WTC11 (cell line): Measurements from ENCODE around the gene MXRA8. TPM values are rescaled to one million over a fixed set of nuclear protein-coding genes. Genes with fewer than 3 reads are reported as not detected.

Experiments used
- ATAC-seq: fragments of 200-7000 bp; cut with Tn5 transposase; 2 replicates; pipeline ENCODE4 v1.10.0; 2021; ENCODE audit warnings: mild to moderate bottlenecking, moderate library complexity
- CTCF ChIA-PET: fragments of 300-600 bp; sonication (Branson Sonifier 250); formaldehyde crosslinking; loops from one replicate; lab custom pipeline; 2021; ENCODE audit warnings: antibody characterized with exemption; lab: Charles Lee
- POLR2A ChIA-PET: fragments of 350-600 bp; sonication (Branson Sonifier 250); formaldehyde crosslinking; loops from one replicate; lab custom pipeline; 2021; ENCODE audit warnings: antibody characterized with exemption; lab: Charles Lee
- DNase-seq: peaks from one replicate; pipeline ENCODE4 v3.0.0; 2021; ENCODE audit warnings: low spot score
- H3K27ac Mint-ChIP-seq: 2 replicates; pipeline ENCODE4 v1.8.0; 2021; ENCODE audit warnings: mixed read lengths
- H3K27me3 Mint-ChIP-seq: 2 replicates; pipeline ENCODE4 v1.8.0; 2021; ENCODE audit warnings: low read depth, mild to moderate bottlenecking, moderate library complexity, mixed read lengths
- H3K36me3 Mint-ChIP-seq: 2 replicates; pipeline ENCODE4 v1.8.0; 2021; ENCODE audit warnings: mixed read lengths
- H3K4me1 Mint-ChIP-seq: 2 replicates; pipeline ENCODE4 v1.8.0; 2022; ENCODE audit warnings: mixed read lengths
- H3K4me3 Mint-ChIP-seq: 2 replicates; pipeline ENCODE4 v1.8.0; 2021; ENCODE audit warnings: mild to moderate bottlenecking, moderate library complexity, mixed read lengths
- H3K9me3 Mint-ChIP-seq: 2 replicates; pipeline ENCODE4 v1.8.0; 2021; ENCODE audit warnings: mixed read lengths
- ATF6 ChIP-seq: sonication (generic); formaldehyde crosslinking; IDR thresholded peaks from 2 replicates; pipeline ENCODE4 v1.8.1; 2023; ENCODE audit warnings: mild to moderate bottlenecking, missing genetic modification reagents
- E2F5 ChIP-seq: sonication (generic); formaldehyde crosslinking; IDR thresholded peaks from 2 replicates; pipeline ENCODE4 v1.8.1; 2022; ENCODE audit warnings: mild to moderate bottlenecking, moderate library complexity, missing genetic modification reagents
- ESRRA ChIP-seq: sonication (generic); formaldehyde crosslinking; IDR thresholded peaks from 2 replicates; pipeline ENCODE4 v1.8.1; 2022; ENCODE audit warnings: mild to moderate bottlenecking, missing genetic modification reagents, borderline replicate concordance
- FOXK1 ChIP-seq: sonication (generic); formaldehyde crosslinking; IDR thresholded peaks from 2 replicates; pipeline ENCODE4 v1.8.0; 2022; ENCODE audit warnings: mild to moderate bottlenecking, moderate library complexity, missing genetic modification reagents
- FOXP1 ChIP-seq: sonication (generic); formaldehyde crosslinking; IDR thresholded peaks from 2 replicates; pipeline ENCODE4 v1.8.0; 2022; ENCODE audit warnings: missing genetic modification reagents, mild to moderate bottlenecking, moderate library complexity, borderline replicate concordance
- HMGXB4 ChIP-seq: sonication (generic); formaldehyde crosslinking; IDR thresholded peaks from 2 replicates; pipeline ENCODE4 v1.8.1; 2023; ENCODE audit warnings: mild to moderate bottlenecking, moderate library complexity, missing genetic modification reagents
- MAX ChIP-seq: sonication (generic); formaldehyde crosslinking; IDR thresholded peaks from 2 replicates; pipeline ENCODE4 v1.8.0; 2022; ENCODE audit warnings: mild to moderate bottlenecking, missing genetic modification reagents
- NR1H2 ChIP-seq: sonication (generic); formaldehyde crosslinking; IDR thresholded peaks from 2 replicates; pipeline ENCODE4 v1.9.0; 2021; ENCODE audit warnings: mild to moderate bottlenecking, moderate library complexity, missing genetic modification reagents
- SP1 ChIP-seq: sonication (generic); formaldehyde crosslinking; conservative IDR thresholded peaks from 2 replicates; pipeline ENCODE4 v1.8.1; 2022; ENCODE audit warnings: missing genetic modification reagents
- ZBTB43 ChIP-seq: sonication (generic); formaldehyde crosslinking; IDR thresholded peaks from 2 replicates; pipeline ENCODE4 v1.8.1; 2023; ENCODE audit warnings: mild to moderate bottlenecking, missing genetic modification reagents
- ZNF263 ChIP-seq: sonication (generic); formaldehyde crosslinking; IDR thresholded peaks from 2 replicates; pipeline ENCODE4 v1.8.1; 2022; ENCODE audit warnings: low read depth, mild to moderate bottlenecking, moderate library complexity, missing genetic modification reagents
- ZNF416 ChIP-seq: fragments of 250-450 bp; sonication (Bioruptor Pico); IDR thresholded peaks from 2 replicates; pipeline ENCODE4 v1.9.0; 2021; ENCODE audit warnings: mild to moderate bottlenecking, inconsistent platforms
- ZNF423 ChIP-seq: fragments of 250-450 bp; sonication (Bioruptor Pico); IDR thresholded peaks from 2 replicates; pipeline ENCODE4 v2.1.2; 2022; ENCODE audit warnings: mild to moderate bottlenecking, moderate library complexity
- ZSCAN18 ChIP-seq: fragments of 250-450 bp; sonication (Bioruptor Pico); IDR thresholded peaks from 2 replicates; pipeline ENCODE4 v2.1.2; 2022; ENCODE audit warnings: mild to moderate bottlenecking, moderate library complexity
- total RNA-seq: library from RNA; stranded (reverse); gene quantifications from 3 replicates; pipeline ENCODE4 v1.2.3, GENCODE V29; 2021

The MXRA8 gene
- total RNA-seq, 1 experiment from 2014 or later: 6.7 TPM

- Mint-ChIP-seq H3K4me1 (peaks cover 27% of the 10 kb centered on the region), H3K27ac (peak overlapping the region; percentile 78), H3K27me3 (peaks cover 17% of the 10 kb centered on the region), H3K9me3 (no peaks in the 10 kb centered on the region), H3K4me3 (peak overlapping the region; percentile 49), H3K36me3 (no peaks in the 10 kb centered on the region)
- ChIA-PET POLR2A (interaction anchor here (0.6 kb wide), 1 partner anchor 20 kb away, joined by 3 read pairs; no protein-coding TSS in a partner anchor), CTCF (interaction anchor here (0.5 to 1.9 kb wide), 6 partner anchors 10 to 427 kb away, joined by 3 to 10 read pairs (median 4); no protein-coding TSS in a partner anchor)
- ATAC-seq: no peak
- DNase-seq: no peak
- TF ChIP-seq ZNF263 (CRISPR knock-in tag): peak; percentile 72
- no peak for TF ChIP-seq MAX
- 0 out of 2 replicates have a peak, but pooled peaks have one; percentile 36 for TF ChIP-seq ESRRA
Measured at GRCh38 chr1:1351511-1352427, 6.6 kb downstream of the MXRA8 start.

- Mint-ChIP-seq H3K27ac (no peak within 1 kb of the TSS), H3K4me3 (peak within 1 kb of the TSS; percentile 70), H3K9me3 (no peaks in the 10 kb centered on the region), H3K36me3 (no peaks in the 10 kb centered on the region), H3K27me3 (peaks cover 11% of the 10 kb centered on the region), H3K4me1 (peaks cover 27% of the 10 kb centered on the region)
- TF ChIP-seq HMGXB4 (peak; percentile 88), ZNF423 (CRISPR knock-in tag) (peak; percentile 8), SP1 (peak; percentile 61; the same call in 1 of the 2 replicates), ZNF416 (CRISPR knock-in tag) (0 out of 2 replicates have a peak, but pooled peaks have one; percentile 67), ZSCAN18 (CRISPR knock-in tag) (no peak), FOXP1 (peak; percentile 30; the same call in 1 of the 2 replicates)
- peak; percentile 23 for ATAC-seq
- ChIA-PET POLR2A (no interaction called here), CTCF (no interaction called here)
- peak; percentile 86 for DNase-seq
Measured at GRCh38 chr1:1349256-1350012, 8.9 kb downstream of the MXRA8 start, which contains the start of gene DVL1. DVL1 (minus strand) TSS chr1:1349418; CDS start chr1:1349065, 353 bp downstream.

- Mint-ChIP-seq H3K4me3 (peak overlapping the region; percentile 70), H3K4me1 (peaks cover 25% of the 10 kb centered on the region), H3K9me3 (no peaks in the 10 kb centered on the region), H3K36me3 (no peaks in the 10 kb centered on the region), H3K27me3 (peaks cover 5% of the 10 kb centered on the region), H3K27ac (no peak overlapping the region)
- ATAC-seq: no peak
- POLR2A ChIA-PET: interaction anchor here (1.8 kb wide), 1 partner anchor 11 kb away, joined by 5 read pairs; no protein-coding TSS in a partner anchor
- CTCF ChIA-PET: interaction anchor here (0.9 to 2.3 kb wide), 7 partner anchors 10 to 84 kb away, joined by 3 to 18 read pairs (median 3); partner anchors contain the start of gene CCNL2
- no peak for DNase-seq
- TF ChIP-seq ZBTB43 (CRISPR knock-in tag) (no peak), NR1H2 (CRISPR knock-in tag) (no peak), HMGXB4 (no peak; the same call in 1 of the 2 replicates), E2F5 (CRISPR knock-in tag) (no peak), ATF6 (CRISPR knock-in tag) (no peak), FOXK1 (CRISPR knock-in tag) (no peak)
Measured at GRCh38 chr1:1348420-1349255, 9.7 kb downstream of the MXRA8 start.
